Panc1 (cell line): ENCODE measurements around the gene RAP2B.

Source experiments
- POLR2AphosphoS5 ChIP-seq: IDR thresholded peaks from 2 replicates; pipeline ENCODE4 v1.6.1; 2012; ENCODE audit warnings: mild to moderate bottlenecking, low read depth, low read length, moderate library complexity
- SIN3A ChIP-seq: IDR thresholded peaks from 2 replicates; pipeline ENCODE4 v1.6.1; 2012; ENCODE audit warnings: low read depth, mild to moderate bottlenecking, low read length, moderate library complexity, borderline replicate concordance; ENCODE audit not compliant: insufficient read depth
- TF ChIP-seq, protein P1 (sequence below): fragments of 450-650 bp; IDR thresholded peaks from 2 replicates; pipeline ENCODE4 v1.5.1; 2017; ENCODE audit warnings: mild to moderate bottlenecking

DNA sequence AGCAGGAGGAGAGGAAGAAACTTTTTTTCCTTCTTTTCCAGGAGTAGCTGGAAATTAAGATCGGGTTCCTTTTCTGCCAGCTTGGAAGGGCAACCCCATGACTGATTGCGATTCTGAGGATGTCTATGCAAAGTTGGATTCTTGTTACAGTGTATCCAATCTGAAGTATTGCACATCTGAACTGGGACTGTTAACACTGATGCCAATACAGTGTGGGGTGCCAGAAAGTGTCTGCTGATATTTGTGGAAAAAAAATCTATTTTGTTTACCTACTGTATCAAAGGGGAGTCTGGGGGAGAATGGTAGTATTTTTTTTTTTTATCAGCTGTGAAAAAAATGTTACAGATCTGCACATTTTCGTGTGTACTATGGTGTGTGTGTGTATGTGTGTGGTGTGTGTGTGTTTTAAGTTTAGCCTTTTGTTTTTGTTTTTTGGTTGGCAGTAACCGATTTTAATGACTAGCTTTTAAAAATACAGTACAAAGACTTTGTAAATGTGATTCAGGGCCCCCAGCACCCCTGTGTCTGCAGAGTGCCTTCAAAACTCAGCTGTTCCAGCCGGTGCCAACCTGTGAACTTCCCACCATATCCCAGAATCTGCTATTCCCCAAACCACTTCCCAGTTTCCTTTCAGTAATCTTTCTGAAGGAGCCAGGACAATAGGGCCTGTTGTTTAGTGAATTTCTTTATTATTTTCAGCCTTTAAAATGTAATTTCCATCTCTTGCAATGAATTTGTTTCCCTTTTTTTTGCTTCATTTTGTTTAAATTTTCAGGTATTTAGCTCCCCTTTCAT lies 1.9 kb downstream of the RAP2B start:
- TF ChIP-seq SIN3A (no peak), POLR2AphosphoS5 (no peak)
- TF ChIP-seq, protein P1, sequence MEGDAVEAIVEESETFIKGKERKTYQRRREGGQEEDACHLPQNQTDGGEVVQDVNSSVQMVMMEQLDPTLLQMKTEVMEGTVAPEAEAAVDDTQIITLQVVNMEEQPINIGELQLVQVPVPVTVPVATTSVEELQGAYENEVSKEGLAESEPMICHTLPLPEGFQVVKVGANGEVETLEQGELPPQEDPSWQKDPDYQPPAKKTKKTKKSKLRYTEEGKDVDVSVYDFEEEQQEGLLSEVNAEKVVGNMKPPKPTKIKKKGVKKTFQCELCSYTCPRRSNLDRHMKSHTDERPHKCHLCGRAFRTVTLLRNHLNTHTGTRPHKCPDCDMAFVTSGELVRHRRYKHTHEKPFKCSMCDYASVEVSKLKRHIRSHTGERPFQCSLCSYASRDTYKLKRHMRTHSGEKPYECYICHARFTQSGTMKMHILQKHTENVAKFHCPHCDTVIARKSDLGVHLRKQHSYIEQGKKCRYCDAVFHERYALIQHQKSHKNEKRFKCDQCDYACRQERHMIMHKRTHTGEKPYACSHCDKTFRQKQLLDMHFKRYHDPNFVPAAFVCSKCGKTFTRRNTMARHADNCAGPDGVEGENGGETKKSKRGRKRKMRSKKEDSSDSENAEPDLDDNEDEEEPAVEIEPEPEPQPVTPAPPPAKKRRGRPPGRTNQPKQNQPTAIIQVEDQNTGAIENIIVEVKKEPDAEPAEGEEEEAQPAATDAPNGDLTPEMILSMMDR = no peak
